ENCODE data around the gene FAM229B.
"Not testable (repeated sequence)": the region's sequence is repeated elsewhere in the genome, so short reads cannot be mapped to it uniquely, and the experiment has no call there.

The FAM229B gene

GRCh38 chr6:112087136-112087911 lies at the start of gene FAM229B, which contains the start of gene TUBE1:
TSS of gene FAM229B (plus strand) at chr6:112087591. CDS start at chr6:112099284, 11,693 bp downstream.
TSS of gene TUBE1 (minus strand) at chr6:112087482. CDS start at chr6:112087434, 48 bp downstream.
- DNase-seq (ENCODE audit: low spot score): peak; percentile 93

GRCh38 chr6:112037783-112038216 lies 49.6 kb upstream of the FAM229B start:
- no peak for DNase-seq (ENCODE audit: low spot score)

- DNase-seq (ENCODE audit: low spot score): no peak
These were observed 49.1 kb upstream of the FAM229B start for GRCh38 chr6:112038268-112038667.

- DNase-seq (ENCODE audit: low spot score): no peak
These were observed 48.5 kb upstream of the FAM229B start for GRCh38 chr6:112038756-112039430.

GRCh38 chr6:112039431-112039770 lies 48.0 kb upstream of the FAM229B start:
- DNase-seq (ENCODE audit: low spot score): no peak

- DNase-seq (ENCODE audit: low spot score): no peak
These were observed 46.4 kb upstream of the FAM229B start for GRCh38 chr6:112040956-112041355.

GRCh38 chr6:112041535-112041934 lies 45.9 kb upstream of the FAM229B start:
- no peak for DNase-seq (ENCODE audit: low spot score)

- peak; percentile 94 for DNase-seq (ENCODE audit: low spot score)
These were observed 44.1 kb upstream of the FAM229B start for GRCh38 chr6:112043032-112044007.

- DNase-seq (ENCODE audit: low spot score): no peak
These were observed 43.2 kb upstream of the FAM229B start for GRCh38 chr6:112044196-112044595.

- no peak for DNase-seq (ENCODE audit: low spot score)
These were observed 42.5 kb upstream of the FAM229B start for GRCh38 chr6:112044856-112045255.

GRCh38 chr6:112047523-112047922 lies 39.9 kb upstream of the FAM229B start:
- DNase-seq (ENCODE audit: low spot score): not testable (repeated sequence)

GRCh38 chr6:112049026-112049799 lies 38.2 kb upstream of the FAM229B start:
- DNase-seq (ENCODE audit: low spot score): no peak

GRCh38 chr6:112049996-112050395 lies 37.4 kb upstream of the FAM229B start:
- DNase-seq (ENCODE audit: low spot score): no peak

- no peak for DNase-seq (ENCODE audit: low spot score)
These were observed 37.0 kb upstream of the FAM229B start for GRCh38 chr6:112050429-112050828.

- not testable (repeated sequence) for DNase-seq (ENCODE audit: low spot score)
These were observed 36.1 kb upstream of the FAM229B start for GRCh38 chr6:112051251-112051740.

- no peak for DNase-seq (ENCODE audit: low spot score)
These were observed 33.4 kb upstream of the FAM229B start, which contains the start of gene CCN6 for GRCh38 chr6:112054001-112054400. TSS of gene CCN6 (plus strand) at chr6:112054104. CDS start at chr6:112054358, 254 bp downstream.

GRCh38 chr6:112054555-112055190 lies 32.7 kb upstream of the FAM229B start:
- DNase-seq (ENCODE audit: low spot score): no peak

- DNase-seq (ENCODE audit: low spot score): no peak
These were observed 29.0 kb upstream of the FAM229B start for GRCh38 chr6:112058243-112059032.

- no peak for DNase-seq (ENCODE audit: low spot score)
These were observed 25.8 kb upstream of the FAM229B start for GRCh38 chr6:112061605-112062004.

- DNase-seq (ENCODE audit: low spot score): no peak
These were observed 24.4 kb upstream of the FAM229B start for GRCh38 chr6:112062966-112063365.

Measured in ecto neural progenitor cell (in vitro differentiated cells).